ENCODE data around the gene CGB1. TPM values are rescaled to one million over a fixed set of nuclear protein-coding genes. Genes with fewer than 3 reads are reported as not detected.

The CGB1 gene
- total and polyA plus RNA-seq, 9 of the 15 experiments (the other 6 are each of a cell fraction or from before 2014, with no cell fraction given), result not detected

GRCh38 chr19:48993175-48994034 lies 43.3 kb downstream of the CGB1 start, which contains the start of the genes GYS1 and RUVBL2 (continued):
- TF ChIP-seq KDM4B (IDR thresholded peaks at IDR 0.05; ENCODE audit: borderline replicate concordance in 2 of 2, low read depth in 1 of 2) (peak in 1 of 2 experiments; percentile 40; a peak in 2 of 4 replicates), ZBTB17 (CRISPR knock-in tag; IDR thresholded peaks at IDR 0.05) (no peak), MECOM (CRISPR knock-in tag; IDR thresholded peaks at IDR 0.05) (no peak), RFX5 (IDR thresholded peaks at IDR 0.05; ENCODE audit: low read depth, low read length) (no peak), KAT7 (CRISPR knock-in tag; IDR thresholded peaks at IDR 0.05; ENCODE audit: borderline replicate concordance) (no peak), COPS2 (conservative IDR thresholded peaks at IDR 0.05) (no peak), NCOA2 (IDR thresholded peaks at IDR 0.05; ENCODE audit: partially characterized antibody in 2 of 2) (no peak), CREB5 (CRISPR knock-in tag; IDR thresholded peaks at IDR 0.05) (no peak), ZKSCAN1 (IDR thresholded peaks at IDR 0.05; ENCODE audit: low read depth, low read length) (no peak), SREBF1 (IDR thresholded peaks at IDR 0.05; ENCODE audit: borderline replicate concordance, low read depth, low read length) (no peak), MITF (IDR thresholded peaks at IDR 0.05) (no peak), MAZ (CRISPR knock-in tag; conservative IDR thresholded peaks at IDR 0.05 in 1 of 2, IDR thresholded peaks at IDR 0.05 in 1 of 2) (peak; percentile 95 to 96), TARDBP (IDR thresholded peaks at IDR 0.05) (peak; percentile 23; the same call in 1 of the 2 replicates), RAD51 (IDR thresholded peaks at IDR 0.05; ENCODE audit: borderline replicate concordance, low read depth) (no peak), ZNF696 (CRISPR knock-in tag; conservative IDR thresholded peaks at IDR 0.05) (no peak), PRPF4 (IDR thresholded peaks at IDR 0.05; ENCODE audit: insufficient read depth, low read depth, low read length, poor library complexity, severe bottlenecking) (no peak), FOXA3 (CRISPR knock-in tag; conservative IDR thresholded peaks at IDR 0.05 in 1 of 2, IDR thresholded peaks at IDR 0.05 in 1 of 2) (peak in 1 of 2 experiments; percentile 50; a peak in 1 of 4 replicates), ELF2 (CRISPR knock-in tag; IDR thresholded peaks at IDR 0.05) (no peak), ZNF280A (IDR thresholded peaks at IDR 0.05; ENCODE audit: low read depth, partially characterized antibody) (no peak)
- TF ChIP-seq, protein P1, sequence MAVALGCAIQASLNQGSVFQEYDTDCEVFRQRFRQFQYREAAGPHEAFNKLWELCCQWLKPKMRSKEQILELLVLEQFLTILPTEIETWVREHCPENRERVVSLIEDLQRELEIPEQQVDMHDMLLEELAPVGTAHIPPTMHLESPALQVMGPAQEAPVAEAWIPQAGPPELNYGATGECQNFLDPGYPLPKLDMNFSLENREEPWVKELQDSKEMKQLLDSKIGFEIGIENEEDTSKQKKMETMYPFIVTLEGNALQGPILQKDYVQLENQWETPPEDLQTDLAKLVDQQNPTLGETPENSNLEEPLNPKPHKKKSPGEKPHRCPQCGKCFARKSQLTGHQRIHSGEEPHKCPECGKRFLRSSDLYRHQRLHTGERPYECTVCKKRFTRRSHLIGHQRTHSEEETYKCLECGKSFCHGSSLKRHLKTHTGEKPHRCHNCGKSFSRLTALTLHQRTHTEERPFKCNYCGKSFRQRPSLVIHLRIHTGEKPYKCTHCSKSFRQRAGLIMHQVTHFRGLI (CRISPR knock-in tag; IDR thresholded peaks at IDR 0.05), result no peak
- TF ChIP-seq, protein P2, sequence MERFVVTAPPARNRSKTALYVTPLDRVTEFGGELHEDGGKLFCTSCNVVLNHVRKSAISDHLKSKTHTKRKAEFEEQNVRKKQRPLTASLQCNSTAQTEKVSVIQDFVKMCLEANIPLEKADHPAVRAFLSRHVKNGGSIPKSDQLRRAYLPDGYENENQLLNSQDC (CRISPR knock-in tag; IDR thresholded peaks at IDR 0.05), result no peak

Data from K562 (cell line).